K562 (cell line): ENCODE results near the gene ZNF652. TPM values are rescaled to one million over a fixed set of nuclear protein-coding genes. Genes with fewer than 3 reads are reported as not detected.

ENCODE experiments used
- ARID4B ChIP-seq: sonication (generic); formaldehyde crosslinking; IDR thresholded peaks from 2 replicates; pipeline ENCODE4 v1.8.0; 2022; ENCODE audit warnings: mild to moderate bottlenecking, missing genetic modification reagents
- CHD2 ChIP-seq: IDR thresholded peaks from 2 replicates; pipeline ENCODE4 v1.6.1; 2011; ENCODE audit warnings: low read depth, low read length
- IRF1 ChIP-seq: sonication (generic); formaldehyde crosslinking; IDR thresholded peaks from 2 replicates; pipeline ENCODE4 v1.8.0; 2022; ENCODE audit warnings: missing genetic modification reagents, mild to moderate bottlenecking, borderline replicate concordance
- KLF16 ChIP-seq: IDR thresholded peaks from 2 replicates; pipeline ENCODE4 v1.6.1; 2016; ENCODE audit warnings: antibody characterized with exemption
- NONO ChIP-seq, 2 experiments: fragments of 200-400 bp in 1 of 2; fragments of 450-650 bp in 1 of 2; formaldehyde crosslinking in 1 of 2; IDR thresholded peaks; 2 replicates each; pipeline ENCODE4 v1.6.1; 2017; ENCODE audit warnings: low read depth in 2 of 2, mild to moderate bottlenecking in 2 of 2, moderate library complexity in 2 of 2, low read length in 1 of 2
- SMAD4 ChIP-seq: fragments of 250-450 bp; sonication (Bioruptor Pico); conservative IDR thresholded peaks from 2 replicates; pipeline ENCODE4 v1.8.0; 2021; ENCODE audit warnings: inconsistent platforms, mild to moderate bottlenecking, moderate library complexity
- U2AF2 ChIP-seq: fragments of 200-400 bp; formaldehyde crosslinking; optimal IDR thresholded peaks from 2 replicates; pipeline ENCODE3; 2017; ENCODE audit warnings: low read depth, mild to moderate bottlenecking, low read length
- ZBTB40 ChIP-seq, 2 experiments: fragments of 450-650 bp in 1 of 2; sonication (generic) in 1 of 2; formaldehyde crosslinking in 1 of 2; IDR thresholded peaks; 2 replicates each; pipeline versions ENCODE4 v1.7.1 to v1.9.0; 2016 to 2022; ENCODE audit warnings: inconsistent platforms in 1 of 2, mild to moderate bottlenecking in 1 of 2, missing genetic modification reagents in 1 of 2
- ZBTB8A ChIP-seq: fragments of 450-650 bp; IDR thresholded peaks from 2 replicates; pipeline ENCODE4 v1.6.1; 2018; ENCODE audit warnings: mild to moderate bottlenecking, moderate library complexity; ENCODE audit not compliant: partially characterized antibody
- ZNF717 ChIP-seq: fragments of 250-450 bp; sonication (Bioruptor Pico); IDR thresholded peaks from 2 replicates; pipeline ENCODE4 v1.5.0; 2021
- ZNF76 ChIP-seq: fragments of 250-450 bp; sonication (Bioruptor Pico); IDR thresholded peaks from 2 replicates; pipeline ENCODE4 v1.4.0; 2020; ENCODE audit warnings: mild to moderate bottlenecking, moderate library complexity, borderline replicate concordance
- polyA plus RNA-seq, 8 experiments: library from polyadenylated mRNA; depleted of rRNA in 4 of 8; stranded (reverse) in 5 of 8; unstranded in 3 of 8; fragments of >200 nt; fragmentation: Nextera tagmentation in 2 of 8; fragmentation: Illumina TruSeq in 1 of 8; extraction: Ambion mirVana in 2 of 8; extraction: Trizol in 1 of 8; gene quantifications; 2 replicates each; pipeline versions ENCODE4 v1.2.1 to v1.2.3, GENCODE V29; 2011 to 2014; ENCODE audit warnings: inconsistent platforms in 1 of 8, missing spikeins in 1 of 8
- total RNA-seq, 7 experiments: library from RNA; depleted of rRNA in 6 of 7; stranded (reverse); fragments of >200 nt in 6 of 7; fragmentation: Illumina TruSeq in 2 of 7; extraction: Trizol in 2 of 7; gene quantifications; 2 replicates each; pipeline versions ENCODE4 v1.2.1 to v1.2.3, GENCODE V29; 2011 to 2021; ENCODE audit warnings: low replicate concordance in 1 of 7
- TF ChIP-seq, protein P1 (sequence below): sonication (generic); formaldehyde crosslinking; IDR thresholded peaks from 2 replicates; pipeline ENCODE4 v1.8.1; 2023; ENCODE audit warnings: mild to moderate bottlenecking, missing genetic modification reagents, moderate library complexity

Gene ZNF652
- total and polyA plus RNA-seq, 9 of the 15 experiments (the other 6 are each of a cell fraction or from before 2014, with no cell fraction given) = 5.1 to 15.5 (median 7.8) TPM

GRCh38 chr17:49407981-49408501, 46.0 kb upstream of the ZNF652 start (continued):
- peak; percentile 46; the same call in 1 of the 2 replicates for TF ChIP-seq ARID4B (CRISPR knock-in tag)
- TF ChIP-seq KLF16 = peak; percentile 59; the same call in 1 of the 2 replicates
- no peak for TF ChIP-seq CHD2
- TF ChIP-seq, protein P1, sequence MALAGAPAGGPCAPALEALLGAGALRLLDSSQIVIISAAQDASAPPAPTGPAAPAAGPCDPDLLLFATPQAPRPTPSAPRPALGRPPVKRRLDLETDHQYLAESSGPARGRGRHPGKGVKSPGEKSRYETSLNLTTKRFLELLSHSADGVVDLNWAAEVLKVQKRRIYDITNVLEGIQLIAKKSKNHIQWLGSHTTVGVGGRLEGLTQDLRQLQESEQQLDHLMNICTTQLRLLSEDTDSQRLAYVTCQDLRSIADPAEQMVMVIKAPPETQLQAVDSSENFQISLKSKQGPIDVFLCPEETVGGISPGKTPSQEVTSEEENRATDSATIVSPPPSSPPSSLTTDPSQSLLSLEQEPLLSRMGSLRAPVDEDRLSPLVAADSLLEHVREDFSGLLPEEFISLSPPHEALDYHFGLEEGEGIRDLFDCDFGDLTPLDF = no peak
- no peak for TF ChIP-seq IRF1 (CRISPR knock-in tag)
- TF ChIP-seq ZBTB8A = no peak
- no peak for TF ChIP-seq U2AF2
- no peak for TF ChIP-seq ZBTB40 (IDR thresholded peaks at IDR 0.05)
- no peak for TF ChIP-seq ZBTB40 (CRISPR knock-in tag; IDR thresholded peaks at IDR 0.05)
- TF ChIP-seq SMAD4 (CRISPR knock-in tag) = no peak
- TF ChIP-seq NONO (IDR thresholded peaks at IDR 0.05; ENCODE audit: low read depth in 2 of 2, low read length in 1 of 2) = no peak
- no peak for TF ChIP-seq ZNF717 (CRISPR knock-in tag)
- no peak for TF ChIP-seq ZNF76 (CRISPR knock-in tag)
